ENCODE data around the gene ALG14. TPM values are rescaled to one million over a fixed set of nuclear protein-coding genes. Genes with fewer than 3 reads are reported as not detected.
"Not testable (repeated sequence)": the region's sequence is repeated elsewhere in the genome, so short reads cannot be mapped to it uniquely, and the experiment has no call there.

The ALG14 gene
- total RNA-seq, 2 donors from 2014 or later: 11.4 to 19.4 TPM

- Histone ChIP-seq H3K4me3 (no peak overlapping the region), H3K9ac (ENCODE audit: low read depth in 2 of 2, low read length in 2 of 2) (no peak overlapping the region), H3K36me3 (no peaks in the 10 kb centered on the region), H3K4me1 (peaks cover 9% of the 10 kb centered on the region), H3K27ac (no peak overlapping the region), H3K27me3 (no peaks in the 10 kb centered on the region), H3K9me3 (no peaks in the 10 kb centered on the region)
- TF ChIP-seq, protein P1, sequence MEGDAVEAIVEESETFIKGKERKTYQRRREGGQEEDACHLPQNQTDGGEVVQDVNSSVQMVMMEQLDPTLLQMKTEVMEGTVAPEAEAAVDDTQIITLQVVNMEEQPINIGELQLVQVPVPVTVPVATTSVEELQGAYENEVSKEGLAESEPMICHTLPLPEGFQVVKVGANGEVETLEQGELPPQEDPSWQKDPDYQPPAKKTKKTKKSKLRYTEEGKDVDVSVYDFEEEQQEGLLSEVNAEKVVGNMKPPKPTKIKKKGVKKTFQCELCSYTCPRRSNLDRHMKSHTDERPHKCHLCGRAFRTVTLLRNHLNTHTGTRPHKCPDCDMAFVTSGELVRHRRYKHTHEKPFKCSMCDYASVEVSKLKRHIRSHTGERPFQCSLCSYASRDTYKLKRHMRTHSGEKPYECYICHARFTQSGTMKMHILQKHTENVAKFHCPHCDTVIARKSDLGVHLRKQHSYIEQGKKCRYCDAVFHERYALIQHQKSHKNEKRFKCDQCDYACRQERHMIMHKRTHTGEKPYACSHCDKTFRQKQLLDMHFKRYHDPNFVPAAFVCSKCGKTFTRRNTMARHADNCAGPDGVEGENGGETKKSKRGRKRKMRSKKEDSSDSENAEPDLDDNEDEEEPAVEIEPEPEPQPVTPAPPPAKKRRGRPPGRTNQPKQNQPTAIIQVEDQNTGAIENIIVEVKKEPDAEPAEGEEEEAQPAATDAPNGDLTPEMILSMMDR (IDR thresholded peaks at IDR 0.05): no peak
- peak; percentile 59 for DNase-seq
- intact Hi-C loops (cut with DNase I): no loop called here
Measured at GRCh38 chr1:94949681-94950661, 122.8 kb downstream of the ALG14 start.

GRCh38 chr1:94947437-94947836, 125.3 kb downstream of the ALG14 start:
- no peak overlapping the region for H3K4me3 ChIP-seq
- DNase-seq: no peak
- no peaks in the 10 kb centered on the region for H3K9me3 ChIP-seq
- no peak overlapping the region for H3K9ac ChIP-seq (ENCODE audit: low read depth in 2 of 2, low read length in 2 of 2)
- H3K27me3 ChIP-seq: no peaks in the 10 kb centered on the region
- H3K27ac ChIP-seq: peak overlapping the region; percentile 40
- peaks cover 9% of the 10 kb centered on the region for H3K4me1 ChIP-seq
- TF ChIP-seq, protein P1 (IDR thresholded peaks at IDR 0.05): no peak
- intact Hi-C loops (cut with DNase I): no loop called here
- no peaks in the 10 kb centered on the region for H3K36me3 ChIP-seq

GRCh38 chr1:94946886-94947285, 125.9 kb downstream of the ALG14 start:
- H3K4me3 ChIP-seq: no peak overlapping the region
- no peaks in the 10 kb centered on the region for H3K36me3 ChIP-seq
- TF ChIP-seq, protein P1 (IDR thresholded peaks at IDR 0.05): no peak
- H3K27me3 ChIP-seq: no peaks in the 10 kb centered on the region
- no peak for DNase-seq
- peak overlapping the region; percentile 40 for H3K27ac ChIP-seq
- intact Hi-C loops (cut with DNase I): no loop called here
- H3K9ac ChIP-seq (ENCODE audit: low read depth in 2 of 2, low read length in 2 of 2): peak overlapping the region in 1 of 2 donors; percentile 51
- peaks cover 9% of the 10 kb centered on the region for H3K4me1 ChIP-seq
- H3K9me3 ChIP-seq: no peaks in the 10 kb centered on the region

DNA sequence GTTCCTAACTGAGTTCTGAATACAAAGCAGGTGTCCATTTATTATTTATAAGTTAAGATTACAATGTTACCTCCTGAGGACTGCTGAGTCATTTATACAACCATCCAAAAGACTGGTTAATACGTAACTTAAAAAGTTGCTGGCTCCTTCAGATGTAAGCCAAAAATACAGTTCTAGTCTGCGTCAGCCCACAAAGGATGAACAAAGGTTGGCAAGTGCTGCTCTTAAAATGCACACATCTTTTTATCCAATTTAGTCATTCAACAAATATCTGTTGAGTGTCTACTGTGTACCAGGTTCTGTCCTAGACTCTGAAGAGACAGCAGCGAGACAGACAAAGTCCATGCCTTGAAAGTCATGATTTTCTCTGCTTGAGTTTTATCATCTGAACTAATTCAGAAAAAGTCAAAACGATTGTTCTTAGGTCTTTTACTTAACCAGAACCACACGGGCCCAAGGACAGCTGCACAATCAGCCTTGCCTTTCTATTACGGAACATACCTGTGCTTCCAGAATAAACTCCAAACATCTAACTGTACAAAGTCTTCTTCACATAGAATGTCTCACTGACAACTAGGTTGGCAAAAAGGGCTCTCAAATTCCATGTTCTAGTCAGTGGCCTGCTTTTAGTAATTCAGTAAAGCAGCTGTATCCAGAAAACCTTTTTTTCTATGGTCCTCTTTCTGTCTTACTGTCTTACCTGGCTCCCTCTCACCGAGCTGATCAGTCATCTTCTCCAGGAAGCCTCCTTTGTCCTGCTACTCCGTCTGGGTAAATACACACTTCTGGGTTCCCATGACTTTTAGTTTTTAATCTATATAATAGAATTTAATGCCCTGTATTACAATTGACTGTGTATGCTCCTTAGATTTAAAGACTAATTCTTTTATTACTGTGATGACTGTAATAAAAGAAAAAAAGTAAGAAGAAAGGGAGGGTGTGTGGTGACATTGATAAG, 130.3 kb downstream of the ALG14 start:
- H3K4me3 ChIP-seq: no peak overlapping the region
- DNase-seq: no peak
- H3K27ac ChIP-seq: peak overlapping the region; percentile 1
- H3K9ac ChIP-seq (ENCODE audit: low read depth in 2 of 2, low read length in 2 of 2): no peak overlapping the region
- H3K27me3 ChIP-seq: no peaks in the 10 kb centered on the region
- no peaks in the 10 kb centered on the region for H3K9me3 ChIP-seq
- H3K4me1 ChIP-seq: peaks cover 5% of the 10 kb centered on the region
- intact Hi-C loops (cut with DNase I): no loop called here
- no peaks in the 10 kb centered on the region for H3K36me3 ChIP-seq
- TF ChIP-seq, protein P1 (IDR thresholded peaks at IDR 0.05): no peak

DNA sequence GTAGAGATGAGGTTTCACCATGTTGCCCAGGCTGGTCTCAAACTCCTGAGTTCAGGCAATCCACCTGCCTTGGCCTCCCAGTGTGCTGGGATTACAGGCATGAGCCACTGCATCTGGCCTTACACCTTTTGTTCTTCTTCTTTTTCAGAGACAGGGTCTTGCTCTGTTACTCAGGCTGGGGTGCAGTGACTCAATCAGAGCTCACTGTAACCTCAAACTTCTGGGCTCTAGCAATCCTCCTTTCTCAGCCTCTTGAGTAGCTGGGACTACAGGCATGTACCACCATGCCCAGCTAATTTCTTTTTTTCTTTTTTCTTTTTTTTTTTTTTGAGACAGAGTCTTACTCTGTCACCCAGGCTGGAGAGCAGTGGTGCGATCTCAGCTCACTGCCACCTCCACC, 131.3 kb downstream of the ALG14 start:
- DNase-seq; H3K9ac ChIP-seq (ENCODE audit: low read depth in 2 of 2, low read length in 2 of 2); H3K27ac ChIP-seq; H3K4me3 ChIP-seq; H3K27me3 ChIP-seq; H3K9me3 ChIP-seq; H3K4me1 ChIP-seq; intact Hi-C loops (cut with DNase I); H3K36me3 ChIP-seq: not testable (repeated sequence)

All from colonic mucosa (tissue), 4 donors.